Fibroblast of lung (primary cell): ENCODE results near the gene SHLD2. TPM values are rescaled to one million over a fixed set of nuclear protein-coding genes. Genes with fewer than 3 reads are reported as not detected.
"Not testable (repeated sequence)": the region's sequence is repeated elsewhere in the genome, so short reads cannot be mapped to it uniquely, and the experiment has no call there.

Source experiments
- DNase-seq, 2 donors: peaks; one replicate each; pipeline versions ENCODE4 v3.0.0 to v3.0.0-alpha.2; 2010; ENCODE audit warnings: low read depth in 2 of 2
- H2AFZ ChIP-seq: 2 replicates; pipeline ENCODE4 v1.5.1; 2012; ENCODE audit warnings: low read length, control low read depth, inconsistent platforms
- H3K27ac ChIP-seq: 2 replicates; pipeline ENCODE4 v1.5.1; 2011; ENCODE audit warnings: low read length, control low read depth; ENCODE audit not compliant: insufficient read depth
- H3K27me3 ChIP-seq: 2 replicates; pipeline ENCODE4 v1.5.1; 2011; ENCODE audit warnings: mild to moderate bottlenecking, low read length; ENCODE audit not compliant: control insufficient read depth, insufficient read depth
- H3K36me3 ChIP-seq: 2 replicates; pipeline ENCODE4 v1.5.1; 2011; ENCODE audit warnings: low read length; ENCODE audit not compliant: control insufficient read depth, insufficient read depth
- H3K4me1 ChIP-seq: 2 replicates; pipeline ENCODE4 v1.5.1; 2011; ENCODE audit warnings: low read length; ENCODE audit not compliant: control insufficient read depth, insufficient read depth; ENCODE audit errors: extremely low read depth
- H3K4me2 ChIP-seq: 2 replicates; pipeline ENCODE4 v1.5.1; 2011; ENCODE audit warnings: low read length, control low read depth; ENCODE audit not compliant: insufficient read depth; ENCODE audit errors: extremely low read depth
- H3K4me3 ChIP-seq, 4 experiments: fragments of 200-600 bp in 1 of 4; sonication (generic) in 1 of 4; replicated peaks in 1 of 4; 2 replicates each; pipeline ENCODE4 v1.5.1; 2011 to 2016; ENCODE audit warnings: low read length in 4 of 4, low read depth in 3 of 4, mild to moderate bottlenecking in 3 of 4, control low read depth in 2 of 4, inconsistent platforms in 1 of 4, mixed read lengths in 1 of 4; ENCODE audit not compliant: insufficient read depth in 1 of 4; ENCODE audit errors: control extremely low read depth in 1 of 4
- H3K79me2 ChIP-seq: 2 replicates; pipeline ENCODE4 v1.5.1; 2012; ENCODE audit warnings: mild to moderate bottlenecking, low read length, inconsistent platforms; ENCODE audit not compliant: control insufficient read depth, insufficient read depth
- H3K9ac ChIP-seq: 2 replicates; pipeline ENCODE4 v1.5.1; 2011; ENCODE audit warnings: mild to moderate bottlenecking, low read length, control low read depth; ENCODE audit not compliant: insufficient read depth
- H3K9me3 ChIP-seq: 2 replicates; pipeline ENCODE4 v1.5.1; 2012; ENCODE audit warnings: low read depth, low read length; ENCODE audit not compliant: control insufficient read depth, insufficient read depth
- H4K20me1 ChIP-seq: 2 replicates; pipeline ENCODE4 v1.5.1; 2011; ENCODE audit warnings: low read length; ENCODE audit not compliant: control insufficient read depth, insufficient read depth; ENCODE audit errors: extremely low read depth
- EZH2 ChIP-seq: IDR thresholded peaks from 2 replicates; pipeline ENCODE4 v1.5.1; 2012; ENCODE audit warnings: low read length, control low read depth, mild to moderate bottlenecking; ENCODE audit errors: missing control alignments
- polyA plus RNA-seq, 2 donors: library from polyadenylated mRNA; depleted of rRNA in 1 of 2; stranded (reverse) in 1 of 2; unstranded in 1 of 2; fragments of >200 nt; gene quantifications; 2 replicates each; pipeline ENCODE4 v1.2.1, GENCODE V29; 2011 to 2012; ENCODE audit warnings: missing spikeins in 1 of 2
- total RNA-seq: library from RNA; depleted of rRNA; stranded (reverse); fragments of >200 nt; gene quantifications from 2 replicates; pipeline ENCODE4 v1.2.1, GENCODE V29; 2014
- TF ChIP-seq, protein P1 (sequence below), 2 donors: IDR thresholded peaks in 1 of 2; conservative IDR thresholded peaks in 1 of 2; 1 replicate in 1 of 2; 2 replicates in 1 of 2; pipeline ENCODE4 v1.5.1; 2011 to 2012; ENCODE audit warnings: low read length in 2 of 2, control low read depth in 1 of 2, inconsistent platforms in 1 of 2, low read depth in 1 of 2, mild to moderate bottlenecking in 1 of 2

Gene SHLD2
- total and polyA plus RNA-seq, 2 donors (not counting 1 experiment from before 2014, with no cell fraction given), result 21.6 to 26.3 TPM

DNA sequence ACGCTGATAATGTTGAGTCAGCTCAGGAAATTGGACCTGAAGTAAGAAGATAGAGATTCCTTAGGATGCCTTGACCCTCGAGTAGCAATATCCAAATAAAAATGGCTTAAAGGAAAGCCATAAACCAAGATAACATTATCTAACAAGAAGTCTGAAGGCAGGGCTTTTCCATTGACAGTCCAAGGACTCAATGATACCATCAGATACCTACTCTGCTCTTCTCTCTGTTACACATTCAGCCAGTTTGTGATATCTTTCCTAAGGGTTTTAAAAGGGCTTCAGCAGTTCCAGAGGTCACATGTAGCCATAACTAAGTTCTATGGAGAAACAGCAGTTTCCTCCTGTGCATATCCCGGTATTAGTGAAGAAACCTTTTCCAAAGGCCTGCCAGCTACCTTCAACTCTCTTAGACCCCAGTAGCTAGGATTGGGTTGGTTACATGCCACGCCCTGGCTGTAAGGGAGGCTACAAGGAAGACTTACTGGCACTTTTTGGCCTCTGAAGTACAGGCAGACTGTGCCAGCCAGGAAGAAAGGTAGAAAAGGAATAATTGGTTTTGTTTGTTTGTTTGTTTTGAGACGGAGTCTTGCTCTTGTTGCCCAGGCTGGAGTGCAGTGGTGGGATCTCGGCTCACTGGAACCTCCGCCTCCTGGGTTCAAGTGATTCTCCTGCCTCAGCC, 10.6 kb downstream of the SHLD2 start:
- Histone ChIP-seq H2AFZ (no peak overlapping the region), H3K27ac (no peak overlapping the region), H3K79me2 (peaks cover 7% of the 10 kb centered on the region), H3K36me3 (peaks cover 4% of the 10 kb centered on the region), H3K9ac (no peak overlapping the region), H3K27me3 (no peaks in the 10 kb centered on the region), H4K20me1 (no peaks in the 10 kb centered on the region), H3K4me3 (no peak overlapping the region), H3K9me3 (no peaks in the 10 kb centered on the region), H3K4me2 (no peak overlapping the region), H3K4me1 (no peaks in the 10 kb centered on the region)
- TF ChIP-seq, protein P1, sequence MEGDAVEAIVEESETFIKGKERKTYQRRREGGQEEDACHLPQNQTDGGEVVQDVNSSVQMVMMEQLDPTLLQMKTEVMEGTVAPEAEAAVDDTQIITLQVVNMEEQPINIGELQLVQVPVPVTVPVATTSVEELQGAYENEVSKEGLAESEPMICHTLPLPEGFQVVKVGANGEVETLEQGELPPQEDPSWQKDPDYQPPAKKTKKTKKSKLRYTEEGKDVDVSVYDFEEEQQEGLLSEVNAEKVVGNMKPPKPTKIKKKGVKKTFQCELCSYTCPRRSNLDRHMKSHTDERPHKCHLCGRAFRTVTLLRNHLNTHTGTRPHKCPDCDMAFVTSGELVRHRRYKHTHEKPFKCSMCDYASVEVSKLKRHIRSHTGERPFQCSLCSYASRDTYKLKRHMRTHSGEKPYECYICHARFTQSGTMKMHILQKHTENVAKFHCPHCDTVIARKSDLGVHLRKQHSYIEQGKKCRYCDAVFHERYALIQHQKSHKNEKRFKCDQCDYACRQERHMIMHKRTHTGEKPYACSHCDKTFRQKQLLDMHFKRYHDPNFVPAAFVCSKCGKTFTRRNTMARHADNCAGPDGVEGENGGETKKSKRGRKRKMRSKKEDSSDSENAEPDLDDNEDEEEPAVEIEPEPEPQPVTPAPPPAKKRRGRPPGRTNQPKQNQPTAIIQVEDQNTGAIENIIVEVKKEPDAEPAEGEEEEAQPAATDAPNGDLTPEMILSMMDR (conservative IDR thresholded peaks at IDR 0.05 in 1 of 2, IDR thresholded peaks at IDR 0.05 in 1 of 2; ENCODE audit: low read depth in 1 of 2, low read length in 2 of 2), result no peak
- TF ChIP-seq EZH2, result no peak
- no peak for DNase-seq

DNA sequence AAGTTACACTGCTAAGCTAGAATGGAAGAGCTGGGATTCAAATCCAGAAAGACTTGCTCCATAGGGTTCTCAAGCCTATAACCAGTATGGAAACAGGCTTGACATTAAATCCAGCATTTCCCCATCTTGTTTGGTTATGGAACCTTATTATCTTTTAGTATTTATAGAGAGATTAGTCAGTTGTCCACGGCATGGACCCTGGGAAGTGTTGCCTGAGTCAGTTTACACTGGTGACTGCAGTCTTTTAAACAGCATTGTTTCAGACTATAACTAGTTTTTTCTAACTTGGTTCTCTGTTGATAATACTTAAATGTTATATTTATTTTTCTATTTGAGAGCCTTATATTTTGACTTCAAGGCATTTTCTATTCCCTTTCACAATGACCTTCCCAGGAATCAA, 23.1 kb downstream of the SHLD2 start:
- H3K9ac ChIP-seq, H3K4me2 ChIP-seq, H3K27ac ChIP-seq, H3K9me3 ChIP-seq, H2AFZ ChIP-seq, H4K20me1 ChIP-seq, H3K4me3 ChIP-seq, H3K79me2 ChIP-seq, H3K36me3 ChIP-seq, H3K4me1 ChIP-seq, DNase-seq, H3K27me3 ChIP-seq: not testable (repeated sequence)

DNA sequence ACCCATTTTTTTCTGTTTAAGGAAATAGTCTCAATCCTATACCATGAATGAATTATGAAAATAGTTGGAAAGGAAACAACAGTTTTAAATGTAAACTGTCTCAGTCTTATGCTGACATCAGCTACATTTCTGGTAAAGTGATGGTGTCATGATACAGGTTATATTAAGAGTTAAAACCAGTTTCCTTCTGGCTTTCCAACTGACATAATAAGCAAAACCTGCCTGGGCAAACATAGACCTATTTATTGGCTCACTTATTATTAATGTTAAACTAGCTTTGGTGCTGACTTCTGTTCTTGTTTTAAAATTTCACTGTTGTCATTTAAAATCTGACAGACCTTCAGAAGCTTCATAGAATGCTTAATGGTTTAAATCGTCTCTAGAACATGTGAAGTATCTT, 24.0 kb downstream of the SHLD2 start:
- not testable (repeated sequence) for H3K36me3 ChIP-seq, DNase-seq, H3K4me2 ChIP-seq, H2AFZ ChIP-seq, H4K20me1 ChIP-seq, H3K27ac ChIP-seq, H3K9ac ChIP-seq, H3K27me3 ChIP-seq, H3K4me3 ChIP-seq, H3K79me2 ChIP-seq, H3K4me1 ChIP-seq, H3K9me3 ChIP-seq

DNA sequence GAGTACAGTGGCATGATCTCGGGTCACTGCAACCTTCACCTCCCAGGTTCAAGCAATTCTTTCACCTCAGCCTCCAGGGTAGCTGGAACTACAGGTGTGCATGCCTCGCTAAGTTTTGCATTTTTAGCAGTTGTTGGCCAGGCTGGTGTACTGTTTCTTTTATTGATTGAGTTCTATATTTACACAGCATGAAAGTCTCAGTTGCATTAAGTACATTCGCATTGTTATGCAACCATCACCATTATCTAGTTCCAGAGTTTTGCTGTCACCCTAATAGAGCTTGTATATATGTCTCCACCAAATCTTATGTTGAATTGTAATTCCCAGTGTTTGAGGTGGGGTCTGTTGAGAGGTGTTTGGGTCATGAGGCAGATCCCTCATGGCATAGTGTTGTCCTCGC, 28.3 kb downstream of the SHLD2 start:
- DNase-seq, H3K4me3 ChIP-seq, H3K36me3 ChIP-seq, H3K27ac ChIP-seq, H3K9me3 ChIP-seq, H3K9ac ChIP-seq, H4K20me1 ChIP-seq, H3K27me3 ChIP-seq, H3K4me1 ChIP-seq, H3K79me2 ChIP-seq, H2AFZ ChIP-seq, H3K4me2 ChIP-seq: not testable (repeated sequence)

DNA sequence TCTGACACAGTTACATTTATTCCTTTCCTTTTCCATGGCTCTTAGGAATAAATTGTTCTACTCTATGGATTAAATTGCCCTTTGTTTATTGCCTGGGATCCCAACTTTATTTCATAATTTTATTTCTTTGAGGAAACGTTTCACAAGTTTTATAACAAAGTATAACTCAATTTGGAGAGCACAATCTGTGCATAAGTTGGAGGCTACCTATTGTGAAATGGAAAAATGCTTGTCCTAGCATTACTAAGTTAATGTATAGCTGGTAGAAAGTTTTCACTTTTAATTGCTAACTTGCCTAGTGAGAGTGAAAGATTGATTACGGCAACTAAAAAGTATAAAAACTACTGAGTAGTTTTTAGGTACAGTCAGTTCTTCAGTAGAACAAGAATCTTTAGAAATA, 32.0 kb downstream of the SHLD2 start:
- not testable (repeated sequence) for H3K4me3 ChIP-seq

DNA sequence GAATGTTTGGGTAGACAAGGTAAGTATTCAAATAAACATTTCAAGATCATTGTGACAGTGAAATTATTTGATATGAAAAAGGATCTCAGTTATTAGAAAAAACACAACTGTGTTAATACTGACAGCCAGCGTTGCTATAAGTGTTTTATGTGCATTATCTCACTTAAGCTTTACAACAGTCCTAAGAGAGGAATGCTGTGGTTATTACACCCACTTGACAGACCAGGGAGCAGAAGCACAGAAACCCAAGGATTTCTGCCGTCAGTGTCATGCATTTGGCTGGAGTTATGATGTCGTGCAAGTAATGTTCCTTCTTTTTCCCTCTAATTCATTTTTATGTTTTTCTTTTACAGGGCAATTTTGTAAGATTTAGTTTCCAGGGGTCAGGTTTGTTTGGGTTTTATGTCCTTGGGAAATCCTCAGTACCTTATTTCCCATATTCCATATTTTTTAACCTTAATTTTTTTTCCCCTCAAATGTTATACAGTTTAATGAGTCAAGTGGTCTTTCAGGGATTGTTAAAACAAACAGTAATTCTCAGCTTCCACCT, 32.7 kb downstream of the SHLD2 start:
- not testable (repeated sequence) for H3K9ac ChIP-seq, H3K79me2 ChIP-seq, H3K36me3 ChIP-seq, H3K4me2 ChIP-seq, H3K4me3 ChIP-seq, H2AFZ ChIP-seq, H3K4me1 ChIP-seq, H3K27ac ChIP-seq, H3K27me3 ChIP-seq, H3K9me3 ChIP-seq, H4K20me1 ChIP-seq
- peak; percentile 4 to 50 for DNase-seq

More for the DNA sequence above, 32.0 kb downstream of the SHLD2 start:
- not testable (repeated sequence) for H3K36me3 ChIP-seq, H3K9ac ChIP-seq, H3K79me2 ChIP-seq, H3K4me2 ChIP-seq, H3K27me3 ChIP-seq, H3K27ac ChIP-seq, H3K9me3 ChIP-seq, H4K20me1 ChIP-seq, H2AFZ ChIP-seq, DNase-seq, H3K4me1 ChIP-seq
